Natural killer cell (primary cell): Measurements from ENCODE around the gene S100A4. TPM values are rescaled to one million over a fixed set of nuclear protein-coding genes. Genes with fewer than 3 reads are reported as not detected.

Source experiments
- ATAC-seq, 3 donors: fragments of 150-1000 bp in 2 of 3; fragments of 200-7000 bp in 1 of 3; cut with Tn5 transposase; 1 replicate in 1 of 3; 2 replicates in 2 of 3; pipeline ENCODE4 v1.10.0; 2021; ENCODE audit warnings: mild to moderate bottlenecking in 2 of 3, moderate library complexity in 2 of 3
- DNase-seq, 2 donors: peaks; one replicate each; pipeline versions ENCODE4 v3.0.0 to v3.0.0-alpha.2; 2013 to 2021; ENCODE audit warnings: mixed read lengths in 1 of 2
- H3K27ac ChIP-seq: one replicate; pipeline ENCODE4 v1.5.1; 2013; ENCODE audit warnings: mild to moderate bottlenecking, low read length
- H3K27me3 ChIP-seq: one replicate; pipeline ENCODE4 v1.6.1; 2013; ENCODE audit warnings: low read length; ENCODE audit not compliant: control insufficient read depth, insufficient read depth
- H3K36me3 ChIP-seq: one replicate; pipeline ENCODE4 v1.6.1; 2013; ENCODE audit warnings: low read length; ENCODE audit not compliant: control insufficient read depth, insufficient read depth
- H3K4me1 ChIP-seq: one replicate; pipeline ENCODE4 v1.6.1; 2013; ENCODE audit warnings: low read length; ENCODE audit not compliant: control insufficient read depth, insufficient read depth
- H3K4me3 ChIP-seq: one replicate; pipeline ENCODE4 v1.5.1; 2013; ENCODE audit warnings: low read length
- H3K9me3 ChIP-seq: one replicate; pipeline ENCODE4 v1.6.1; 2013; ENCODE audit warnings: low read length; ENCODE audit not compliant: control insufficient read depth, insufficient read depth
- H3K27ac Mint-ChIP-seq, 2 donors: one replicate each; pipeline ENCODE4 v1.8.0; 2022; ENCODE audit warnings: mild to moderate bottlenecking in 2 of 2, mixed read lengths in 2 of 2, moderate library complexity in 1 of 2
- H3K27me3 Mint-ChIP-seq, 2 donors: one replicate each; pipeline ENCODE4 v1.8.0; 2022; ENCODE audit warnings: low read depth in 2 of 2, mixed read lengths in 2 of 2
- H3K36me3 Mint-ChIP-seq: one replicate; pipeline ENCODE4 v1.8.0; 2022; ENCODE audit warnings: mixed read lengths
- H3K4me1 Mint-ChIP-seq, 2 donors: one replicate each; pipeline ENCODE4 v1.8.0; 2022; ENCODE audit warnings: mixed read lengths in 2 of 2
- H3K4me3 Mint-ChIP-seq: one replicate; pipeline ENCODE4 v1.8.0; 2022; ENCODE audit warnings: mild to moderate bottlenecking, moderate library complexity, mixed read lengths
- H3K9me3 Mint-ChIP-seq, 2 donors: one replicate each; pipeline ENCODE4 v1.8.0; 2022; ENCODE audit warnings: mixed read lengths in 2 of 2
- WGBS: methylation state at CpG from one replicate; pipeline ENCODE4 v1.1.7; 2013; ENCODE audit warnings: missing lambda C conversion rate; ENCODE audit not compliant: insufficient coverage; 5-methylcytosine and 5-hydroxymethylcytosine counted together
- intact Hi-C: fragments of 100-400 bp; cut with micrococcal nuclease; formaldehyde crosslinking; loops from one replicate; pipeline ENCODE4 v1.14.2; 2022
- total RNA-seq, 4 donors: library from RNA; stranded (reverse); fragments of 120-200 nt in 1 of 4; gene quantifications; one replicate each; pipeline versions ENCODE4 v1.2.3 to v1.2.4, GENCODE V29; 2013 to 2022
- TF ChIP-seq, protein P1 (sequence below): fragments of 200-600 bp; IDR thresholded peaks from one replicate; pipeline ENCODE4 v1.8.0; 2022; ENCODE audit warnings: antibody characterized with exemption

S100A4 gene
- total RNA-seq, 3 donors from 2014 or later (not counting 1 experiment from before 2014, with no cell fraction given) = 509 to 689 (median 597) TPM

- TF ChIP-seq, protein P1, sequence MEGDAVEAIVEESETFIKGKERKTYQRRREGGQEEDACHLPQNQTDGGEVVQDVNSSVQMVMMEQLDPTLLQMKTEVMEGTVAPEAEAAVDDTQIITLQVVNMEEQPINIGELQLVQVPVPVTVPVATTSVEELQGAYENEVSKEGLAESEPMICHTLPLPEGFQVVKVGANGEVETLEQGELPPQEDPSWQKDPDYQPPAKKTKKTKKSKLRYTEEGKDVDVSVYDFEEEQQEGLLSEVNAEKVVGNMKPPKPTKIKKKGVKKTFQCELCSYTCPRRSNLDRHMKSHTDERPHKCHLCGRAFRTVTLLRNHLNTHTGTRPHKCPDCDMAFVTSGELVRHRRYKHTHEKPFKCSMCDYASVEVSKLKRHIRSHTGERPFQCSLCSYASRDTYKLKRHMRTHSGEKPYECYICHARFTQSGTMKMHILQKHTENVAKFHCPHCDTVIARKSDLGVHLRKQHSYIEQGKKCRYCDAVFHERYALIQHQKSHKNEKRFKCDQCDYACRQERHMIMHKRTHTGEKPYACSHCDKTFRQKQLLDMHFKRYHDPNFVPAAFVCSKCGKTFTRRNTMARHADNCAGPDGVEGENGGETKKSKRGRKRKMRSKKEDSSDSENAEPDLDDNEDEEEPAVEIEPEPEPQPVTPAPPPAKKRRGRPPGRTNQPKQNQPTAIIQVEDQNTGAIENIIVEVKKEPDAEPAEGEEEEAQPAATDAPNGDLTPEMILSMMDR = no peak
- Mint-ChIP-seq H3K36me3 (no peaks in the 10 kb centered on the region), H3K4me1 (peaks cover 0 to 9% of the 10 kb centered on the region in 2 donors), H3K9me3 (no peaks in the 10 kb centered on the region), H3K4me3 (no peak overlapping the region), H3K27ac (no peak overlapping the region), H3K27me3 (no peaks in the 10 kb centered on the region)
- whole genome bisulfite sequencing = 90% methylated on average over 3 of the region's 3 CpGs
- Histone ChIP-seq H3K36me3 (no peaks in the 10 kb centered on the region), H3K4me3 (no peak overlapping the region), H3K27ac (no peak overlapping the region), H3K27me3 (no peaks in the 10 kb centered on the region), H3K9me3 (no peaks in the 10 kb centered on the region), H3K4me1 (peaks cover 4% of the 10 kb centered on the region)
- ATAC-seq (no peak), DNase-seq (no peak)
- intact Hi-C loops = no loop called here
These were observed 26.4 kb downstream of the S100A4 start for GRCh38 chr1:153519242-153519641.

DNA sequence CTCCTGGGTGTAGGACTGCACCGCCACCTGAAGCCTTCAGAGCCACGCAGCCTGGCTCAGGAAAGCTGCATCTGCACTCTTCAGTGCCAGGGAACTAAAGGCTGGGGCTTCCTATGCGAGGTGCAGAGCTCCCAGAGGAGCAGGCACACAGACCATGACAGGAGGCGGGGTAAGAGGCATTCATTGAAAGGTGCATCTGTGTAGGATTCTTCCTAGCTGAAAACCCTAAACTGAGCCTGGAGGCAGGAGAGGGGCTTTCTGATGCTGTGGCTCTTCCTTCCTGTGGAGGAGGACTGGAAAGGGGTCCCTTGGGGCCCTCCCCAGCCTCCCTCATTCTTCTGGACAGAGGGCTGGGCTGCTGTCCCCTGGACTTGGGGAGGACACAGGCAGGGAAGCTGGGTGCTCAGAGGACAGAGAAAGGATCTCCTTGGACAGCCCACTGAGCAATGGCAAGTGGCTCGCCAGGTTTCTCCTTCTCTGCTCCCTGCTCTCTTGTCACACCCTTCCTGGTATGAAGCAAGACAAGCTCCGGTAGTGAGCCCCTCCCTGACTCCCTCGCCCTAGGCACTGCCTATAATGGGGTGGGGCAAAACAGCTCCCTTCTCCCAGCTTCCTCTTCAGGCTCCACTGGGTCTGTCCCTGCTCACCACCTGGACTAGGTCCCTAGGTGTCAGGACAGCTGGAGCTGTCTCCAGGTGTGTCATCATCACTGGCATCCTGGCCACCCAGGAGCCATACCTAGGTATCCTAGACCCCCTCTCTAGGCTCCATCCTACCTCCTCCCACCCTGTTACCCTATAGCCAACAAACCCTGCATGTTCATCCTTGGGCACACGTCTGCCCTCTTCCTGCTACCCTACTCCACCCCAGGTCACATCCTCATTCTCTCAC lies 29.9 kb downstream of the S100A4 start:
- ATAC-seq = peak in 1 of 3 donors; percentile 32
- Mint-ChIP-seq H3K4me3 (no peak overlapping the region), H3K9me3 (no peaks in the 10 kb centered on the region), H3K36me3 (no peaks in the 10 kb centered on the region), H3K27me3 (no peaks in the 10 kb centered on the region), H3K27ac (no peak overlapping the region), H3K4me1 (peaks cover 0 to 8% of the 10 kb centered on the region in 2 donors)
- no peak for DNase-seq
- intact Hi-C loops = no loop called here
- H3K27me3 ChIP-seq = no peaks in the 10 kb centered on the region
- no peaks in the 10 kb centered on the region for H3K9me3 ChIP-seq
- no peak overlapping the region for H3K27ac ChIP-seq
- 54% methylated on average over 8 of the region's 8 CpGs for WGBS
- peaks cover 7% of the 10 kb centered on the region for H3K4me1 ChIP-seq
- TF ChIP-seq, protein P1 = no peak
- H3K4me3 ChIP-seq = no peak overlapping the region
- H3K36me3 ChIP-seq = no peaks in the 10 kb centered on the region

DNA sequence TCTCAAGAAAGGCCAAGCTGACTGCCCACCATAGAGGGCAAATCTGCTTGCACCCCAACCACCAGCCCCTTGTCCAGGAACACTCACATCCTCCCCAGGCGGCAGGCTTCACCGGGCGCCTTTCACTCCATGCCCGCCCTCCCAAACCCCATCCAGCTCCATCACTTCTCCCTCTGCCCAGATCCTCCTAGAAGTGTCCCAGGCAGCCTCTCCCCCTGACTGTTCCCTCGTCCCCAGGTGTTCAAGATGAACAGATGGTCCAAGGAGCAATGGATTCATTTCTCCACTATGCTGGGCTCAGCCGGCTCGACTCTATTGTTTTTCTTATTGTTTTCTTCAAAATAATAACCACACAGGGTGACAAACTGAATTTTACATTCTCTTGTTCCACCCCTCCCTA lies 31.9 kb downstream of the S100A4 start:
- 92% methylated on average over 7 of the region's 7 CpGs for WGBS
- H3K4me1 Mint-ChIP-seq = peaks cover 0 to 10% of the 10 kb centered on the region in 2 donors
- TF ChIP-seq, protein P1 = no peak
- DNase-seq (no peak), ATAC-seq (no peak)
- Histone ChIP-seq H3K27me3 (no peaks in the 10 kb centered on the region), H3K4me1 (peaks cover 7% of the 10 kb centered on the region), H3K36me3 (no peaks in the 10 kb centered on the region), H3K9me3 (no peaks in the 10 kb centered on the region), H3K4me3 (no peak overlapping the region), H3K27ac (no peak overlapping the region)
- intact Hi-C loops = loop anchor here (5.0 kb wide), 1 partner anchor 474 kb away; the partner anchor contains the start of gene RAB13
- H3K27me3 Mint-ChIP-seq = no peaks in the 10 kb centered on the region
- H3K27ac Mint-ChIP-seq = no peak overlapping the region
- H3K4me3 Mint-ChIP-seq = no peak overlapping the region
- H3K36me3 Mint-ChIP-seq = no peaks in the 10 kb centered on the region
- no peaks in the 10 kb centered on the region for H3K9me3 Mint-ChIP-seq
